HepG2 (cell line): ENCODE data around the gene KATNAL1. TPM values are rescaled to one million over a fixed set of nuclear protein-coding genes. Genes with fewer than 3 reads are reported as not detected.

ENCODE experiments used
- ATAC-seq: fragments of 200-7000 bp; cut with Tn5 transposase; 3 replicates; pipeline ENCODE4 v1.9.1; 2020; ENCODE audit warnings: mild to moderate bottlenecking, moderate library complexity
- BruUV-seq: library from RNA; stranded (reverse); fragments of 400-500 nt; replicated peaks from 2 replicates; lab custom pipeline; 2021; lab: Mats Ljungman, UMichigan
- CTCF ChIA-PET: fragments of 300-600 bp; formaldehyde crosslinking; extraction: SDS; loops from one replicate; lab custom pipeline; 2021; ENCODE audit warnings: low total read pairs, inconsistent platforms, low intra/inter-chr PET ratio; lab: Yijun Ruan, JAX
- POLR2A ChIA-PET: fragments of 350-600 bp; sonication (Branson Sonifier 250); formaldehyde crosslinking; loops from one replicate; lab custom pipeline; 2020; ENCODE audit warnings: antibody characterized with exemption, inconsistent platforms; lab: Yijun Ruan, JAX
- DNase-seq: peaks from one replicate; pipeline ENCODE4 v3.0.0-alpha.2; 2015; ENCODE audit warnings: low spot score
- FAIRE-seq: peaks from 3 replicates; lab custom pipeline; 2011; peaks lifted over from hg19 to GRCh38; lab: Jason Lieb, UNC
- H2AFZ ChIP-seq: one replicate; pipeline ENCODE4 v1.6.1; 2011; ENCODE audit warnings: low read length, inconsistent platforms
- H3K27ac ChIP-seq: fragments of 300-600 bp; 3 replicates; pipeline ENCODE4 v1.8.0; 2011; ENCODE audit warnings: mixed run types, mild to moderate bottlenecking, mixed read lengths, low read length, inconsistent platforms; ENCODE audit not compliant: insufficient read depth; ENCODE audit errors: extremely low read length
- H3K27me3 ChIP-seq, 2 experiments: fragments of 200-600 bp in 1 of 2; 2 replicates in 1 of 2; 3 replicates in 1 of 2; pipeline versions ENCODE4 v1.6.0 to v1.8.0; 2011; ENCODE audit warnings: low read length in 2 of 2, mild to moderate bottlenecking in 2 of 2, moderate library complexity in 2 of 2, inconsistent platforms in 1 of 2; ENCODE audit not compliant: insufficient read depth in 2 of 2, control insufficient read depth in 1 of 2
- H3K36me3 ChIP-seq, 2 experiments: fragments of 200-600 bp in 1 of 2; replicated peaks in 1 of 2; 2 replicates in 1 of 2; 3 replicates in 1 of 2; pipeline versions ENCODE4 v1.5.1 to v1.8.0; 2011; ENCODE audit warnings: low read length in 2 of 2, inconsistent platforms in 1 of 2; ENCODE audit not compliant: insufficient read depth in 2 of 2, control insufficient read depth in 1 of 2
- H3K4me1 ChIP-seq: 2 replicates; pipeline ENCODE4 v1.5.1; 2012; ENCODE audit warnings: low read length, inconsistent platforms; ENCODE audit not compliant: insufficient read depth
- H3K4me2 ChIP-seq: 2 replicates; pipeline ENCODE4 v1.6.0; 2011; ENCODE audit warnings: low read depth, low read length, inconsistent platforms
- H3K4me3 ChIP-seq, 3 experiments: fragments of 200-600 bp in 1 of 3; sonication (generic), shearing (Covaris generic) in 1 of 3; replicated peaks in 1 of 3; 2 replicates each; pipeline ENCODE4 v1.5.1; 2011 to 2016; ENCODE audit warnings: low read length in 3 of 3, inconsistent platforms in 2 of 3, low read depth in 2 of 3, mild to moderate bottlenecking in 2 of 3, control low read depth in 1 of 3, mixed read lengths in 1 of 3; ENCODE audit not compliant: insufficient read depth in 1 of 3
- H3K79me2 ChIP-seq: one replicate; pipeline ENCODE4 v1.6.1; 2011; ENCODE audit warnings: low read length, inconsistent platforms; ENCODE audit not compliant: insufficient read depth
- H3K9ac ChIP-seq: 2 replicates; pipeline ENCODE4 v1.6.0; 2011; ENCODE audit warnings: mild to moderate bottlenecking, low read depth, low read length, inconsistent platforms; ENCODE audit not compliant: insufficient read depth
- H3K9me3 ChIP-seq: 2 replicates; pipeline ENCODE4 v1.5.1; 2012; ENCODE audit warnings: mild to moderate bottlenecking, low read length
- H4K20me1 ChIP-seq: 2 replicates; pipeline ENCODE4 v1.6.0; 2011; ENCODE audit warnings: inconsistent platforms, mild to moderate bottlenecking, low read length, moderate library complexity; ENCODE audit not compliant: insufficient read depth
- TBP ChIP-seq: sonication (generic); formaldehyde crosslinking; IDR thresholded peaks from 2 replicates; pipeline ENCODE4 v1.5.0; 2020; ENCODE audit warnings: missing genetic modification reagents
- TP53 ChIP-seq: sonication (generic); formaldehyde crosslinking; conservative IDR thresholded peaks from 2 replicates; pipeline ENCODE4 v1.4.0; 2020; ENCODE audit warnings: missing genetic modification reagents
- ZC3H4 ChIP-seq: sonication (generic); formaldehyde crosslinking; IDR thresholded peaks from 2 replicates; pipeline ENCODE4 v1.4.0; 2020; ENCODE audit warnings: missing genetic modification reagents, borderline replicate concordance
- ZNF761 ChIP-seq: sonication (generic); formaldehyde crosslinking; conservative IDR thresholded peaks from 2 replicates; pipeline ENCODE4 v1.4.0; 2020; ENCODE audit warnings: mild to moderate bottlenecking, missing genetic modification reagents
- ZNF891 ChIP-seq: sonication (generic); formaldehyde crosslinking; IDR thresholded peaks from 2 replicates; pipeline ENCODE4 v1.5.0; 2020; ENCODE audit warnings: mild to moderate bottlenecking, missing genetic modification reagents
- WGBS: methylation state at CpG from one replicate; pipeline ENCODE4 v1.1.6; 2017; ENCODE audit warnings: low lambda C conversion rate; 5-methylcytosine and 5-hydroxymethylcytosine counted together
- in situ Hi-C: cut with HindIII; loops from 2 replicates; pipeline ENCODE4 v1.10.0; 2017; ENCODE audit warnings: low pct_unique_long_range_greater_than_20kb; ENCODE audit not compliant: extremely low pct_ligation_motif_present
- intact Hi-C: fragments of 100-400 bp; cut with micrococcal nuclease; formaldehyde crosslinking; loops from one replicate; pipeline ENCODE4 v1.10.0; 2022; ENCODE audit not compliant: unreplicated experiment
- polyA plus RNA-seq, 8 experiments: library from polyadenylated mRNA; depleted of rRNA in 3 of 8; stranded (reverse) in 7 of 8; unstranded in 1 of 8; fragments of >200 nt; fragmentation: Illumina TruSeq in 4 of 8; extraction: Trizol in 4 of 8; gene quantifications; 2 replicates each; pipeline versions ENCODE4 v1.2.1 to v1.2.3, GENCODE V29; 2011 to 2016; ENCODE audit warnings: low read depth in 4 of 8, missing spikeins in 1 of 8, mixed read lengths in 1 of 8; ENCODE audit not compliant: insufficient read depth in 1 of 8
- total RNA-seq, 5 experiments: library from RNA; depleted of rRNA; stranded (reverse); fragments of >200 nt; fragmentation: Illumina TruSeq; extraction: Trizol; gene quantifications; 2 replicates each; pipeline ENCODE4 v1.2.3, GENCODE V29; 2016; ENCODE audit warnings: low read depth in 1 of 5

KATNAL1 gene
- total and polyA plus RNA-seq, 2 of the 13 experiments (the other 11 are each of a cell fraction or from before 2014, with no cell fraction given) = 3.2 to 11.8 TPM

- Histone ChIP-seq H3K27ac (no peak overlapping the region), H3K79me2 (no peaks in the 10 kb centered on the region), H3K36me3 (no peaks in the 10 kb centered on the region), H2AFZ (no peak overlapping the region), H4K20me1 (no peaks in the 10 kb centered on the region), H3K9ac (no peak overlapping the region), H3K27me3 (no peaks in the 10 kb centered on the region), H3K4me1 (0 out of 2 replicates have a peak, but pooled peaks cover 4% of the 10 kb centered on the region), H3K4me3 (no peak overlapping the region), H3K4me2 (no peak overlapping the region), H3K9me3 (no peaks in the 10 kb centered on the region)
- intact Hi-C loops (no loop called here), in situ Hi-C loops (no loop called here)
- BruUV-seq = no TSS peak
- WGBS = 33% methylated on average over 10 of the region's 10 CpGs
- CTCF ChIA-PET = no interaction called here
- POLR2A ChIA-PET = no interaction called here
- FAIRE-seq (no peak), ATAC-seq (no peak)
- no peak for TF ChIP-seq TP53
- TF ChIP-seq ZNF761 = no peak
- no peak for TF ChIP-seq ZC3H4 (CRISPR knock-in tag)
- TF ChIP-seq, all 625 proteins: peak for 0
- no peak for DNase-seq
Measured at GRCh38 chr13:30186634-30187415, 120.5 kb downstream of the KATNAL1 start.

- ChIA-PET CTCF (no interaction called here), POLR2A (no interaction called here)
- no peaks in the 10 kb centered on the region for H3K36me3 ChIP-seq
- no peaks in the 10 kb centered on the region for H3K9me3 ChIP-seq
- BruUV-seq = no TSS peak
- no peak overlapping the region for H3K9ac ChIP-seq
- intact Hi-C loops = no loop called here
- H3K79me2 ChIP-seq = no peaks in the 10 kb centered on the region
- TF ChIP-seq TBP (CRISPR knock-in tag) (no peak), ZNF891 (no peak)
- TF ChIP-seq, all 625 proteins: peak for 0
- Histone ChIP-seq H3K4me1 (no peaks in the 10 kb centered on the region), H3K27me3 (0 out of 5 replicates have a peak, but pooled peaks cover 0 to 1% of the 10 kb centered on the region in 2 experiments), H3K4me3 (no peak overlapping the region), H4K20me1 (no peaks in the 10 kb centered on the region), H3K27ac (no peak overlapping the region), H2AFZ (no peak overlapping the region), H3K4me2 (no peak overlapping the region)
- in situ Hi-C loops = no loop called here
- no peak for FAIRE-seq
- WGBS = 71% methylated on average over 13 of the region's 13 CpGs
- no peak for ATAC-seq
- no peak for DNase-seq
Measured at GRCh38 chr13:30181888-30182651, 125.3 kb downstream of the KATNAL1 start.
